HG02943 (cell line): Measurements from ENCODE around the gene C10orf90.
"Not testable (repeated sequence)": the region's sequence is repeated elsewhere in the genome, so short reads cannot be mapped to it uniquely, and the experiment has no call there.

Source experiments
- ATAC-seq: cut with Tn5 transposase; IDR thresholded peaks from one replicate; pipeline ENCODE4 v1.9.1; 2021; ENCODE audit warnings: mild to moderate bottlenecking, low read depth, moderate library complexity; ENCODE audit not compliant: unreplicated experiment

C10orf90 gene

DNA sequence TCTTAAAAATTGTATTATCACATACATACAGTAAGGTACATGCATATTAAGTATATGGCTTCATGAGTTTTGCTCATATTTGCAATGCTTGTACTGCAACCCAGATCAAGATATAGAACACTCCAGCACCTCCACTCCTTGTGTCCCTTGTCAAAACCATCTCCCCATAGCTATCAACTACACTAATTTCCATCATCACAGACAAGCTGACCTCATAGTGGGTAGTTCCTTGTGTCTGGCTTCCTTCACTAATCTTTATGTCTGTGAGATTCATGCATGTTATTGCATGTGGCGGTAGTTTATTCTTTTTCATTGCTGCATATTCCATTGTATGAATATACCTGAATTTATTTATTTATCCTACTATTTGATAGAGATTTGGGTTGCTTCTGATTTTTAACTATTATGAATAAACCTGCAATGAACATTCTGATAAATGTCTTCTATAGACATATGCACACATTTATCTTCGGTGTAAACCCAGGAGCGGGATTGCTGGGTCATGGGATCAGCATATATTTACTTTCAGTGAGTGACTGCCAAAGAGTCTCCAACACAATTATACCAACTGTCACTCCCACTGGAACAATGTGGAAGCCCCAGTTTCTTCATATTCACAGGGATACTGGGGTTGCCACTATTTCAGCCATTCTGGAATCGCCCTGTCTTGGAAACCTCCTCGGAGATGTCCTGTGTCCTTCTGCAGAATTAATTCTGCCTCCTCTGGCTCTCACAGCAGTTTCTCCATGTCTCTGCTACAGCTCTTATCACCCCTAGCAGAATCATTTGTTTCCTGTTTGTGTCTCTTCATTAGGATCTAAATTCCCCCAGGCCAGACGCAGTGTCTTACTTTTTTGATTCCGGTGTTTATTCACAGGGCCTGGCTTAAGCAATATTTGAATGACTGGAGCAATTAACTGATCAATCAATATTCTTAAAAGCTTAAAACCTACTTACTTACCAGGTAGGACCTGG lies 267.5 kb downstream of the C10orf90 start:
- ATAC-seq = no peak

GRCh38 chr10:126400641-126401040 lies 269.9 kb downstream of the C10orf90 start:
- ATAC-seq = no peak

DNA sequence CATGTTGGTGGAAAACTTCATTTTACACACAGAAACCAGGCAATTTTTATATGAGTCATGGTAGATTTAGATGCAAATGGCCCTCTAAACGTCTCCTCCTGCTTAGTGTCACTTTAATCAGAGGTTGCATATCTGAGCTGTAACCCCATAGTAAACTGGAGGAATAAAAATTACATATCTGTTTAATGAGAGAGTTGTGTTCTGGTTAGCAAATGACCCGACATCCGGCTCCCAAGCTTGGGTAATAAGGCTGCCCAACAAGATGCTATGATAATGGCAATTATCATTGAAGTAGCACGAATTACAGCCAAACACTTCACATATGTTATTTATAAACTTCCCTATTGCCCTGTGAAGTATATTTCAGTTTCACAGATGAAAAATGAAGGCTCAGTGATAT lies 271.6 kb downstream of the C10orf90 start:
- ATAC-seq = no peak

DNA sequence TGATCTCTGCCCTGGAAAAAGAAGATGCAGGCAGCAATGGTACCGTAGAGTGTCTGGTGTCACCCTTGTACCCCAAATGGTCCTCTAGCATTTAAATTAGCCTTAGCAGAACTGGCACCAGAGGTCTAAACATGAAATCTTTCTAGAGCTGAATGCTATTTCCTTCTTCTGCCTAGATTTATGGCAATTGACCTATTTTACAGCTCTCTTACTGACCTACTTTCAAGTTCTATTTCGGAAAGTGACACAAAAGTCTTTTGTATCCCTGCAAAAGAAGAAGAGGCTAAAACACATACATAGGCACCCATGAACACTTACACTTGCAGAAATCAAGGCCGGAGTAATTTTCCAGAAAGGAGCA lies 272.1 kb downstream of the C10orf90 start:
- no peak for ATAC-seq

DNA sequence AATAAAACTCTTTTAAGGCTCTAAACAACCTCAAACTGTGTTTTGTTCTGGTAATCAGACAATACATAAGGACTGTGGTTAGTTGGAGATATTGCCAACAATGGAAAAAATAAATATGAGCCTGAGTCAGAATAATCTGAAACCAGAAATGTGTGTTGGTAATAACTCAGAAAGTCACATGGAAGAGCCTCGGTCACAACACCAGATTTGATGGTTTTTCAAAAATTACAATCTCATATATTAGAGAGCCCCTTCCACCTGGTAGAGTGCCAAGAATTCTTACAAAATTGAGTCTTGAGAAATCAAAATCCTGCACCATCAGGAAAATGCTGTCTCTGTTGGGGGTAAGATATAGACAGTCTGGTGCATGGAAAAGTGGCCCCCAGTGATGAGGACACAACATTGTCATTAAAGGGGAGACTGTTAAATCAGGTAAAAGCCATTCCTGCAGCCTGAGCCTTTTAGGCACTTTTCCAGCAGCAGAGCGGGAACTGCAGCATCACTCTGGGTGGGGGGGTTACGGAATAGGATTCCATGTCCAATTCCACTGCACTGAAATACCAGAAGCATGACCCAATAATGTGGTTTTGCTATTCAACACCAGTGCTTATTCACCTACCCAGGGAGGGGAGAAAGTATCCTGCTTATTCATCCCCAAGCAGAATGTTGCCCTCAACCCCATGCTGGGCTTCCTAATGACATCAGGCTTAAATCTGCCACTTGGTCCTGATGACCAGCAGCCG lies 272.7 kb downstream of the C10orf90 start:
- no peak for ATAC-seq

GRCh38 chr10:126397156-126397555 lies 273.3 kb downstream of the C10orf90 start:
- ATAC-seq = no peak

- ATAC-seq = no peak
These were observed 275.5 kb downstream of the C10orf90 start for GRCh38 chr10:126394948-126395347.

- no peak for ATAC-seq
These were observed 277.4 kb downstream of the C10orf90 start for GRCh38 chr10:126393076-126393475.

DNA sequence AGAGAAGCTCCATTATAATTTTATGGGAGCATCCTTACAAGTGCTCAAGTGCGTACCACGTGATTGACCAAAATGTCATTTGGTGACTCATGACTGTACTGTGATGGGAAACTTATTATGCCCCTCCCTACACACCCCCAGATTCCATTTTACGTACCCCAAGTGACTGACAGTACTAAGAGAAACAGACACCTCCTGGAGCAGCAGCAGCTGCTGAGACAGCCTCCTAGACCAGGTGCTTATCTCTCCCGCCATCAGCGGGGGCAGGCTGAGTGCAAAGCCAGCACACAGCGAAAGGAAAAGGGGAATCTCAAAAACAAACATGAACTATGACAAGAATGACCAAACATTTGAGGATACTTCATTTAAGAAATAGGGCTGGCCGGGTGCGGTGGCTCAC lies 278.0 kb downstream of the C10orf90 start:
- ATAC-seq = no peak

GRCh38 chr10:126392068-126392467 lies 278.4 kb downstream of the C10orf90 start:
- no peak for ATAC-seq

- ATAC-seq = no peak
These were observed 279.2 kb downstream of the C10orf90 start for GRCh38 chr10:126391192-126391885.

GRCh38 chr10:126390324-126390723 lies 280.2 kb downstream of the C10orf90 start:
- ATAC-seq = no peak

DNA sequence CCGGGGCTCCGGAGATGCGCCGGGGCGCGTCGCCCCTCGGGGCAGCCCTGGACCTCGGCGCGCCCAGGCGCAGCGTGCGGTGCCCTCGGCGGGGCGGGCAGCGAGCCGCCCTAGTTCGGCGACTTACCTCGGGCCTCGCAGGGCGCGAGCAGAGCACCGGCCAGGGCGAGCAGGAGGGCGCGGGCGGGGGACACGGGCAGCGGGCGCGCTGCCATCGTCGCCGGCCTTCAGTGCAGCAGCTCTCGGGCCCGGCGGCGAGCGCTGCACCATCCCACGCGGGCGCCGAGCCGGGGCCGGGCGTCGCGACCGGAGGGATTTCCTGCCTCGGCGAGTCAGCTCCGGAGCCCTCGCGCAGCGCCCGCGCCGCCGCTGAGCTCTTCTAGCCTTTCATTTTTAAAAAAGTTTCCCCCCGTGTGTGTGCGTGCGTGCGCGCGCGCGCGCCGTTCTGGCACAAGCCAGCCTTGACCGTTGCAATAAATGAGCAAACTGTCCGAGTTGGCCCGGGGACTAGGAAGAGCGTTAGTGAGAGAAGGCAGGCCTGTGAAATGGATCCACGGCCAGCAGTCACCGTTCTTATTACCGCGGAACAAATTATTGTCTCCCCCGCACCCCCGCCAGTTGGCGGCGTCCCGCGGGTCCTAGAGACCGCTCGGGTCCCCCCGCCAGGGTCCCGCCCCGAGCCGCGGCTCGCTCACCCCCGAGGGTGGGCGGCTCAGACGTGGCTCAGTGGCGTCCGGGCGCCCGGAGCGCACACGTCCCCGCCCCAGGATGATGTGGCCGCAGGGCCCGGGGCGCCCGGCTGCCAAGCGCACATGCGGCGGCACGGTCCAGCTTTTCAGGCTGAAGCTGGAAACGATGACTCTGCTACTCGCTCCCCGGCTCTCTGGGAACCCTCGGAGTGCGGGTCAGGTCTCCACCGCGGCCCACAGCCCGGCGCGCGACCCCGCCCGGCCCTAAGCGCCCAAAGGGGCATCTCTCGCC lies 282.3 kb downstream of the C10orf90 start, which contains the start of gene ADAM12:
Gene ADAM12, minus strand, starts transcription at position 547 of the 981 bp plus-strand sequence. Its CDS starts 332 bp downstream, at position 215.
- ATAC-seq = no peak

GRCh38 chr10:126387041-126387921 lies 283.2 kb downstream of the C10orf90 start:
- ATAC-seq = no peak

GRCh38 chr10:126384269-126384873 lies 286.1 kb downstream of the C10orf90 start:
- no peak for ATAC-seq

- no peak for ATAC-seq
These were observed 290.0 kb downstream of the C10orf90 start for GRCh38 chr10:126380352-126381076.

GRCh38 chr10:126379166-126379565 lies 291.3 kb downstream of the C10orf90 start:
- ATAC-seq = not testable (repeated sequence)

GRCh38 chr10:126376956-126377355 lies 293.5 kb downstream of the C10orf90 start:
- no peak for ATAC-seq
